Sciatic nerve (tissue), 2 donors: Measurements from ENCODE around the gene COA3. TPM values are rescaled to one million over a fixed set of nuclear protein-coding genes. Genes with fewer than 3 reads are reported as not detected.
A peak's percentile ranks its signal among the peaks of the same experiment; 100 is the strongest.

ENCODE experiments used
- ATAC-seq: fragments of 200-7000 bp; cut with Tn5 transposase; one replicate; pipeline ENCODE4 v1.9.1; 2020; ENCODE audit warnings: mild to moderate bottlenecking, moderate library complexity
- DNase-seq: peaks from one replicate; pipeline ENCODE4 v3.0.0-alpha.2; 2020; ENCODE audit warnings: low spot score
- intact Hi-C: fragments of 100-400 bp; cut with DNase I; formaldehyde crosslinking; loops from one replicate; pipeline ENCODE4 v1.14.2; 2022
- total RNA-seq: library from RNA; stranded (reverse); fragmentation: NEBNext Ultra II Directional; extraction: Animal tissue kit (Norgen Biotek cat#: 25700); gene quantifications from one replicate; pipeline ENCODE4 v1.2.1, GENCODE V29; 2021
- donor health status: DM: no; HTN: no; CAD: no.
- donor health status: DM: no; HTN: no; CAD: no.

COA3 gene
- total RNA-seq, 1 donor from 2014 or later = 36.1 TPM

- DNase-seq (no peak), ATAC-seq (no peak)
- intact Hi-C loops = no loop called here
Measured at GRCh38 chr17:42821176-42821575, 22.7 kb upstream of the COA3 start.

GRCh38 chr17:42819939-42820535 lies 21.5 kb upstream of the COA3 start:
- intact Hi-C loops = no loop called here

GRCh38 chr17:42818379-42818778 lies 19.9 kb upstream of the COA3 start:
- intact Hi-C loops = no loop called here
- no peak for DNase-seq
- no peak for ATAC-seq

More at GRCh38 chr17:42819939-42820535, 21.5 kb upstream of the COA3 start:
- DNase-seq (no peak), ATAC-seq (no peak)

GRCh38 chr17:42817866-42818265 lies 19.4 kb upstream of the COA3 start:
- ATAC-seq (no peak), DNase-seq (no peak)
- intact Hi-C loops = no loop called here

GRCh38 chr17:42814633-42815399 lies 16.3 kb upstream of the COA3 start:
- DNase-seq (no peak), ATAC-seq (peak; percentile 90)
- intact Hi-C loops = no loop called here

GRCh38 chr17:42809250-42809649 lies 10.7 kb upstream of the COA3 start:
- intact Hi-C loops = no loop called here
- DNase-seq = no peak

GRCh38 chr17:42806249-42806648 lies 7.7 kb upstream of the COA3 start:
- intact Hi-C loops = no loop called here
- DNase-seq = no peak
- ATAC-seq = no peak

More at GRCh38 chr17:42809250-42809649, 10.7 kb upstream of the COA3 start:
- ATAC-seq = peak; percentile 97

GRCh38 chr17:42804918-42805367 lies 6.4 kb upstream of the COA3 start:
- no peak for DNase-seq
- intact Hi-C loops = no loop called here
- no peak for ATAC-seq

GRCh38 chr17:42803074-42803883 lies 4.8 kb upstream of the COA3 start:
- intact Hi-C loops = no loop called here
- ATAC-seq (no peak), DNase-seq (no peak)

GRCh38 chr17:42798011-42798382 lies 507 bp downstream of the COA3 start:
- ATAC-seq (no peak), DNase-seq (no peak)
- intact Hi-C loops = loop anchor here (10.0 kb wide), 1 partner anchor 583 kb away; no protein-coding TSS in a partner anchor

GRCh38 chr17:42797067-42798007 lies 1.2 kb downstream of the COA3 start:
- intact Hi-C loops = loop anchor here (10.0 kb wide), 1 partner anchor 583 kb away; no protein-coding TSS in a partner anchor
- DNase-seq (no peak), ATAC-seq (no peak)

GRCh38 chr17:42796066-42796758 lies 2.3 kb downstream of the COA3 start:
- DNase-seq (no peak), ATAC-seq (no peak)
- intact Hi-C loops = loop anchor here (10.0 kb wide), 1 partner anchor 581 kb away; no protein-coding TSS in a partner anchor

- ATAC-seq (no peak), DNase-seq (no peak)
- intact Hi-C loops = loop anchor here (10.0 kb wide), 1 partner anchor 581 kb away; no protein-coding TSS in a partner anchor
Measured at GRCh38 chr17:42795465-42795864, 3.0 kb downstream of the COA3 start.

- DNase-seq = no peak
- no peak for ATAC-seq
- intact Hi-C loops = loop anchor here (10.0 kb wide), 1 partner anchor 580 kb away; no protein-coding TSS in a partner anchor
Measured at GRCh38 chr17:42795061-42795460, 3.4 kb downstream of the COA3 start.

GRCh38 chr17:42792545-42792944 lies 6.0 kb downstream of the COA3 start:
- no peak for ATAC-seq
- DNase-seq = no peak
- intact Hi-C loops = loop anchor here (10.0 kb wide), 1 partner anchor 578 kb away; no protein-coding TSS in a partner anchor

- DNase-seq = no peak
- no peak for ATAC-seq
- intact Hi-C loops = loop anchor here (10.0 kb wide), 1 partner anchor 577 kb away; no protein-coding TSS in a partner anchor
Measured at GRCh38 chr17:42791948-42792347, 6.6 kb downstream of the COA3 start.

GRCh38 chr17:42787266-42787665 lies 11.2 kb downstream of the COA3 start:
- ATAC-seq = no peak
- no peak for DNase-seq
- intact Hi-C loops = no loop called here
